ENCODE data around the gene PRSS23.

- TF ChIP-seq, protein P1, sequence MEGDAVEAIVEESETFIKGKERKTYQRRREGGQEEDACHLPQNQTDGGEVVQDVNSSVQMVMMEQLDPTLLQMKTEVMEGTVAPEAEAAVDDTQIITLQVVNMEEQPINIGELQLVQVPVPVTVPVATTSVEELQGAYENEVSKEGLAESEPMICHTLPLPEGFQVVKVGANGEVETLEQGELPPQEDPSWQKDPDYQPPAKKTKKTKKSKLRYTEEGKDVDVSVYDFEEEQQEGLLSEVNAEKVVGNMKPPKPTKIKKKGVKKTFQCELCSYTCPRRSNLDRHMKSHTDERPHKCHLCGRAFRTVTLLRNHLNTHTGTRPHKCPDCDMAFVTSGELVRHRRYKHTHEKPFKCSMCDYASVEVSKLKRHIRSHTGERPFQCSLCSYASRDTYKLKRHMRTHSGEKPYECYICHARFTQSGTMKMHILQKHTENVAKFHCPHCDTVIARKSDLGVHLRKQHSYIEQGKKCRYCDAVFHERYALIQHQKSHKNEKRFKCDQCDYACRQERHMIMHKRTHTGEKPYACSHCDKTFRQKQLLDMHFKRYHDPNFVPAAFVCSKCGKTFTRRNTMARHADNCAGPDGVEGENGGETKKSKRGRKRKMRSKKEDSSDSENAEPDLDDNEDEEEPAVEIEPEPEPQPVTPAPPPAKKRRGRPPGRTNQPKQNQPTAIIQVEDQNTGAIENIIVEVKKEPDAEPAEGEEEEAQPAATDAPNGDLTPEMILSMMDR (IDR thresholded peaks at IDR 0.05), result no peak
- TF ChIP-seq POLR2A (IDR thresholded peaks at IDR 0.05), result no peak
Observed at GRCh38 chr11:86802146-86802545, 1.8 kb downstream of the PRSS23 start.
